Uterus (tissue), 4 donors: ENCODE data around the gene HOXA13. TPM values are rescaled to one million over a fixed set of nuclear protein-coding genes. Genes with fewer than 3 reads are reported as not detected.
A peak's percentile ranks its signal among the peaks of the same experiment; 100 is the strongest.

Experiments used
- DNase-seq, 2 donors: peaks; one replicate each; pipeline ENCODE4 v3.0.0-alpha.2; 2019 to 2020
- H3K27ac ChIP-seq, 2 donors: fragments of 200-600 bp; sonication (generic); 1 replicate in 1 of 2; 2 replicates in 1 of 2; pipeline ENCODE4 v1.5.1; 2016 to 2018
- H3K27me3 ChIP-seq, 2 donors: fragments of 200-600 bp; sonication (generic); one replicate each; pipeline ENCODE4 v1.5.1; 2018 to 2019; ENCODE audit warnings: control low read depth in 1 of 2
- H3K36me3 ChIP-seq, 2 donors: fragments of 200-600 bp; sonication (generic); one replicate each; pipeline ENCODE4 v1.5.1; 2019; ENCODE audit warnings: control low read depth in 1 of 2
- H3K4me1 ChIP-seq, 2 donors: fragments of 200-600 bp; sonication (generic); one replicate each; pipeline ENCODE4 v1.5.1; 2018 to 2019; ENCODE audit warnings: control low read depth in 1 of 2
- H3K4me3 ChIP-seq, 2 donors: fragments of 200-600 bp; sonication (generic); 1 replicate in 1 of 2; 2 replicates in 1 of 2; pipeline ENCODE4 v1.5.1; 2018 to 2019; ENCODE audit warnings: mild to moderate bottlenecking in 1 of 2
- H3K9me3 ChIP-seq, 2 donors: fragments of 200-600 bp; sonication (generic); one replicate each; pipeline ENCODE4 v1.5.1; 2019; ENCODE audit warnings: control low read depth in 1 of 2
- CTCF ChIP-seq, 4 experiments: fragments of 200-600 bp in 2 of 4; fragments of 450-650 bp in 2 of 4; sonication (generic) in 2 of 4; IDR thresholded peaks; one replicate each; pipeline ENCODE4 v1.5.1; 2016 to 2019; ENCODE audit warnings: antibody characterized with exemption in 4 of 4, mild to moderate bottlenecking in 2 of 4, moderate library complexity in 1 of 4
- POLR2A ChIP-seq, 2 donors: fragments of 450-650 bp; IDR thresholded peaks; one replicate each; pipeline ENCODE4 v1.6.1; 2016; ENCODE audit warnings: antibody characterized with exemption in 2 of 2, mild to moderate bottlenecking in 1 of 2, moderate library complexity in 1 of 2
- intact Hi-C: fragments of 100-400 bp; cut with DNase I; formaldehyde crosslinking; loops from one replicate; pipeline ENCODE4 v1.15.1; 2023; ENCODE audit warnings: low total_unique reads
- total RNA-seq, 4 donors: library from RNA; depleted of rRNA in 3 of 4; stranded (reverse); fragments of >200 nt in 3 of 4; gene quantifications; one replicate each; pipeline versions ENCODE4 v1.1.0 to v1.2.4, GENCODE V29; 2014 to 2023
- donor health status: DM: yes; HTN: yes; CAD: no.

HOXA13 gene
- total RNA-seq, 4 donors from 2014 or later = 0.40 to 27.5 (median 1.1) TPM

- peaks cover 0 to 11% of the 10 kb centered on the region in 2 donors for H3K4me1 ChIP-seq
- H3K4me3 ChIP-seq = no peak overlapping the region
- H3K9me3 ChIP-seq = no peaks in the 10 kb centered on the region
- peaks cover 40 to 76% of the 10 kb centered on the region in 2 donors for H3K27me3 ChIP-seq
- no peaks in the 10 kb centered on the region for H3K36me3 ChIP-seq
- intact Hi-C loops = no loop called here
- no peak for DNase-seq
- no peak overlapping the region for H3K27ac ChIP-seq
- TF ChIP-seq POLR2A (IDR thresholded peaks at IDR 0.05) = no peak
- TF ChIP-seq CTCF (IDR thresholded peaks at IDR 0.05) = no peak
These were observed 2.9 kb upstream of the HOXA13 start for GRCh38 chr7:27202862-27203134.

GRCh38 chr7:27202018-27202861, 2.3 kb upstream of the HOXA13 start:
- TF ChIP-seq CTCF (IDR thresholded peaks at IDR 0.05) (no peak), POLR2A (IDR thresholded peaks at IDR 0.05) (no peak)

GRCh38 chr7:27201580-27202017, 1.7 kb upstream of the HOXA13 start:
- Histone ChIP-seq H3K36me3 (no peaks in the 10 kb centered on the region), H3K4me1 (peaks cover 0 to 11% of the 10 kb centered on the region in 2 donors), H3K9me3 (no peaks in the 10 kb centered on the region), H3K4me3 (no peak overlapping the region), H3K27me3 (peaks cover 47 to 85% of the 10 kb centered on the region in 2 donors), H3K27ac (no peak overlapping the region)
- no peak for DNase-seq
- intact Hi-C loops = no loop called here
- TF ChIP-seq POLR2A (IDR thresholded peaks at IDR 0.05) (no peak), CTCF (IDR thresholded peaks at IDR 0.05) (no peak)

More at GRCh38 chr7:27202018-27202861, 2.3 kb upstream of the HOXA13 start:
- no peak overlapping the region for H3K4me3 ChIP-seq
- H3K36me3 ChIP-seq = no peaks in the 10 kb centered on the region
- peaks cover 46 to 82% of the 10 kb centered on the region in 2 donors for H3K27me3 ChIP-seq
- H3K4me1 ChIP-seq = peaks cover 0 to 11% of the 10 kb centered on the region in 2 donors
- intact Hi-C loops = no loop called here
- DNase-seq = no peak
- no peak overlapping the region for H3K27ac ChIP-seq
- no peaks in the 10 kb centered on the region for H3K9me3 ChIP-seq

GRCh38 chr7:27200761-27201579, 1.1 kb upstream of the HOXA13 start:
- Histone ChIP-seq H3K27ac (peak overlapping the region in 1 of 2 donors; percentile 8), H3K27me3 (peaks cover 47 to 80% of the 10 kb centered on the region in 2 donors), H3K4me1 (peaks cover 0 to 11% of the 10 kb centered on the region in 2 donors), H3K36me3 (no peaks in the 10 kb centered on the region), H3K4me3 (peak overlapping the region in 1 of 2 donors; percentile 24), H3K9me3 (no peaks in the 10 kb centered on the region)
- no peak for TF ChIP-seq POLR2A (IDR thresholded peaks at IDR 0.05)
- no peak for TF ChIP-seq CTCF (IDR thresholded peaks at IDR 0.05)
- no peak for DNase-seq
- intact Hi-C loops = no loop called here
